RKO (cell line): Measurements from ENCODE around the gene RPGRIP1L.
A peak's percentile ranks its signal among the peaks of the same experiment; 100 is the strongest.

Experiments
- DNase-seq: peaks from one replicate; pipeline ENCODE4 v3.0.0-alpha.2; 2016; ENCODE audit warnings: low spot score

The RPGRIP1L gene

GRCh38 chr16:53600616-53601015 is 103.0 kb downstream of the RPGRIP1L start:
- no peak for DNase-seq

GRCh38 chr16:53600126-53600525 is 103.5 kb downstream of the RPGRIP1L start:
- DNase-seq: no peak

DNA sequence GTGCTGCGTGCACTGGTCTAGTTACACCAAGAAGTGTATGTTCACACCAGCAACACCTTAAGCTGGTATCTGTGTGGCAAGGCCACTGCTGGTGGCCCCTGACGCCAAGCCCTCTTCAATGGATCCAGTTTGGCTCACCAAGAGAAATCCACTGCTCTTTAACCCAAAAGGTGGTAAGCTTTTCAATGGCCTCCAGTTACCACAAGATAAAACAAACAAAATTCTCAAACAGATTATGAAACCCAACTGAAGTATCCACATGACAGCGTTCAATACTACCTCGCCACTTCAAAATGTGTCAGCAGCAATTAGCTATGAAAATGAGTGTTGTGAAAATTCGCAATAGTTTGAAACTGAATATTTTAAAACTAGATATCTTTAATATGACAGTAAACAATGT is 104.1 kb downstream of the RPGRIP1L start:
- DNase-seq: no peak

- DNase-seq: no peak
Measured at GRCh38 chr16:53598511-53599275, 105.0 kb downstream of the RPGRIP1L start.

DNA sequence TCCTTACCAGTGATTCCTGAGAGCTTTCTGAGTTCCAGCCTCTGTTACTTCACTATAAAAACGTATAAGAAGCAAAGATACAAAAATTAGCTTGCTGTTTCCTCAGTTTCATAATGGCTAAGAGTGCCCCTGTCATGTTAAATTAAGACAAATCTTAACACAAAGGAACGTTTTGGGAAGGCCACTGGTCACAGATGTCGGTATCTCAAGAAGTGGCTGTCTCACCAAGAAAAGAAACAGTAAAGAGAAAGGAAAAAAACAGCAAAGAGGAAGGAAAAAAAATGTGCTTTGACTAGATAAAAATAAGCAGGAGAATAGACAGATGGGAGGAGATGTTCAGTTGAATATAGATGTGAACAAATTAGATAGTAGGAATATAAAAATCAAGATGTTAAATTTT is 105.9 kb downstream of the RPGRIP1L start:
- DNase-seq: no peak

- no peak for DNase-seq
Measured at GRCh38 chr16:53588081-53588648, 115.5 kb downstream of the RPGRIP1L start.

GRCh38 chr16:53583401-53583800 is 120.3 kb downstream of the RPGRIP1L start:
- no peak for DNase-seq

GRCh38 chr16:53581784-53582183 is 121.9 kb downstream of the RPGRIP1L start:
- no peak for DNase-seq

DNA sequence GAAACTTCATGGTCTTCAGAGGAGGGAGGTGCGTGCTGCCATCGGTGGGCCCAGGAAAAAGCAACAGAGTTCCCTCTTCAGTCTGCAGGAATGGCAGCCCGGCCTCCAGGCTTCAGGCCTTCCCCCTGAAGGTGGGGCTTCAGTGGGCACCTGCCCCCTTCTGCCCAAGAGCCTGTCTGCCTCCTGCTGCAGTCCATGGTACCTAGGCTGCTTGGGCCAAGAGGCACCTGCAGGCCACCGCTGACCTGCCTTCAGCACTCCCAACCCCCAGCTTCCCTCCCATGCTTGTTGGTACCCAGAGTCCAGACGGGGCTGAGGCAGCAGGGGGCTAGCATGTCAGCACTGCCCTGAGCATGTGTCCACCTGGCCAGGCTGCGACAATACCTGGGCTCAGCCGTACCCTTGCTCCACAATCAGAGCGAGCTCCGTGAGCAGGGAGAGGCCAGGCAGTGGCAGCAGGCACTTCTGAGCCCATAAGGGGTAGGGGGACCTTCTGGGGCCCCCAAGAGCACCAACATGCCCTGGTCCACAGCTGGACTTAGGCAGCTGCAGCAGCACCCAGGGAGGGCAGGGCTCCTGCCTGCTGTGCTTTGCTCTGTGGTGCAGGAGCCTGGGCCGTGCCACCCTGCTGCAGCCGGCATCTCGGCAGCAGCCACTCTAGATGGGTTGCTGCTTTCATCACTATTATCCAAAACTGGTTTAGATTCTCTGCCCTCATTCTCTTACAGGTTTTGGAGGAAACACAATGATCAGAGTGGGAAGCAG is 123.4 kb downstream of the RPGRIP1L start:
- DNase-seq: no peak

DNA sequence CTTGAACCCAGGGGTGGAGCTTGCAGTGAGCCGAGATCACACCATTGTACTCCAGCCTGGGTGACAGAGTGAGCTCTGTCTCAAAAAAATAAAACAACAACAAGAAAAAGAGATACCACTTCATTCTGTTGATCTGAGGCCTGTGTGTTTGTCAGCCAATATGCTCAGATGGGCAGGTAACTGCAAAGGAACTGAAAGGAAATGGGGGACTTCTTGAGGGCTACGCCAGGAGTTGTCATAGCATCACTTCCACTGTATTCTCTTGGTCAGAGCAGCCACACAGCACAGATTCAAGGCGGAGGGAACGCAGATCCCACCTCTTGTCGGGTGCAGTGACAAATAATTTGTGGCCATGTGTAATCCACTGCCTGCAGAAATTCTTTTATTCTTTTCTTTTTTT is 126.8 kb downstream of the RPGRIP1L start:
- no peak for DNase-seq

- no peak for DNase-seq
Measured at GRCh38 chr16:53576210-53576609, 127.4 kb downstream of the RPGRIP1L start.

DNA sequence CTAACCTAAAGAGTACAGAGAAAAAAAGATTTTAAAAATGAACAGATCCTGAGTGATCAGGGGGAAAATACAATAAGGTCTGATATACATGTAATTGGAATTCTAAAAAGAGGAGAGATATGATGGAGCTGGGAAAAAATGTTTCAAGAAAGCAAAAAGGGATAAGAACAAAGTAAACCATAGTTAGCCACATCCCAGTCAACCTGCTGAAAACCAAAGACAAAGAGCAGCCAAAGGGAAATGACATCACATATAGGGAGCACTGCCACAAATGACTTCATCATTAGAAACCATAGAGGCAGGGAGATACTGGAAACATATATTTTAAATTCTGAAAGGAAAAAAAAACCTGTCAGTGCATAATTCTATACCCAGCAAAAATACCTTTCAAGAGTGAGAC is 131.9 kb downstream of the RPGRIP1L start:
- DNase-seq: no peak

DNA sequence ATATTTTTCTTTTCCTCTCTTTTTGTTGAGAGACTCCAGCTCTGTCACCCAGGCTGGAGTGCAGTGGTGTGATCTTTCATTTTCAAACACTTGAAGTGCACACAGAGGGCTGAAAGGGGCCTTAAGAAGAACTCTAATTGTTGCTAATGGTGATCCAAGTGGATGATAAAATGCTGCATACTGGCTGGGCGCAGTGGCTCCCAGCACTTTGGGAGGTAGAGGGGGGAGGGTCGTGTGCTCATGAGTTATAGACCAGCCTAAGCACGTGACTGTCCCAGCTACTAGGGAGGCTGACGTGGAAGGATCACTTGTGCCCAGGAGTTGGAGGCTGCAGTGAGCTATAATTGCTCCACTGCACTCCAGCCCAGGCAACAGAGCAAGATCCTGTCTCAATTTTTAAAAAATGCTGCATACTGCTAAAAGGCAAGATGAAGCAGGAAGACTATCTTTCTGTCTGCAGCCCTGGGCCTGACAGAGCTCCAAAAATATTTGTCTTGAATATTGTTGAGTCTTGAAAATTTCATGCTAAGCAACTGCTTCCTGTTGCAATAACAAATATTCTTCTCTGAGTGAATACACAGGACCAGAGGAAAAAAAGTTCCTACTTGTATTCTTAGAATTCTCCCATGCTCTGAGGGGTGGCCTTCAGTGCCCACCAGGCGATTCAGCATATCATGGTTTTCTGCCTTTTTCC is 137.0 kb downstream of the RPGRIP1L start:
- DNase-seq: no peak

- DNase-seq: no peak
Measured at GRCh38 chr16:53565296-53565863, 138.3 kb downstream of the RPGRIP1L start.

DNA sequence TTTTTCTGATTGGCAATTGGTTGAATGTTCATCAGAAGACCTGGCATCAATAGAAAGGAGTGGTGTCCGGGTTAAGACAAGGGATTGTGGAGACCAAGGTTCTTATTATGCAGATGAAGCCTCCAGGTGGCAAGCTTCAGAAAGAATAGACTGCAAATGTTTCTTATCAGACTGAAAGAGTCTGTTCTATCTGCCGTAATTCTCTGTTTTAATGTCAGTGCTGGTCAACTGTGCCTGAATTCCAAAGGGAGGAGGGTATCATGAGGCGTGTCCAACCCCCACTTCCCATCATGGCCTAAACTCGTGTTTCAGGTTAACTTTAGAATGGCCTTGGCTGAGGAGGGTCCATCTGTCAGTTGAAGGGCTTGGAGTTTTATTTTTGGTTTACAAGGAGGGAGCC is 140.2 kb downstream of the RPGRIP1L start:
- DNase-seq: no peak

DNA sequence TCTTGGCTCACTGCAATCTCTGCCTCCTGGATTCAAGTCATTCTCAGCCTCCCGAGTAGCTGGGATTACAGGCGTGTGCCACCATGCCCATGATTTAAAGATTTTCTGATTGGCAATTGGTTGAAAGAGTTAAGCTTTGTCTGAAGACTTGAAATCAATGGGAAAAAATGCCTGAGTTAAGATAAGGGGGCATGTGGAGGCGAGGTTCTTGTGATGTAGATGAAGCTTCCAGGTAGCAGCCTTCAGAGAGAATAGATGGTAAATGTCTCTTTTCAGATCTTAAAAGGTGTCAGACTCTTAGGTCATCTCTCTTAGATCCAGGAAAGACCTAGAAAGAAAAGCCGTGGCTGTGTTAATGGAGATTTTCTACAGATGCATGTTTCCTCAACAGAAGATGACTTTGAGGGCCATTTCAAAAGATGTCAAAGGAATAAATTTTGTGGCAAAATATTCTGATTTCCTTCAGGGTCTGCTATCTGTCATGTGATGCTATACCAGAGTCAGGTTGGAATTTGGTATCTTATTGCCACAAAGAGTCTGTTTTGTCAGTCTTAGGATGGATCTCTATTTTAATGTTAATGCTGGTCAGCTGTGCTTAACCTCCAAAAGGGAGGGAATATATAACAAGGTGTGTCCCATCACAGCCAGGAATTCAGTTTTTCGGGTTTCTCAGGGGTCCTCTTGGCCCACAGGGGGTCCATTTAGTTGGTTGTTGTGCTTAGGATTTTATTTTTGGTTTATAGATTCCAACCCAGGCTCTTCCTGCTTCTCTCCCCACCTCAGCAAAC is 142.4 kb downstream of the RPGRIP1L start:
- DNase-seq: no peak

DNA sequence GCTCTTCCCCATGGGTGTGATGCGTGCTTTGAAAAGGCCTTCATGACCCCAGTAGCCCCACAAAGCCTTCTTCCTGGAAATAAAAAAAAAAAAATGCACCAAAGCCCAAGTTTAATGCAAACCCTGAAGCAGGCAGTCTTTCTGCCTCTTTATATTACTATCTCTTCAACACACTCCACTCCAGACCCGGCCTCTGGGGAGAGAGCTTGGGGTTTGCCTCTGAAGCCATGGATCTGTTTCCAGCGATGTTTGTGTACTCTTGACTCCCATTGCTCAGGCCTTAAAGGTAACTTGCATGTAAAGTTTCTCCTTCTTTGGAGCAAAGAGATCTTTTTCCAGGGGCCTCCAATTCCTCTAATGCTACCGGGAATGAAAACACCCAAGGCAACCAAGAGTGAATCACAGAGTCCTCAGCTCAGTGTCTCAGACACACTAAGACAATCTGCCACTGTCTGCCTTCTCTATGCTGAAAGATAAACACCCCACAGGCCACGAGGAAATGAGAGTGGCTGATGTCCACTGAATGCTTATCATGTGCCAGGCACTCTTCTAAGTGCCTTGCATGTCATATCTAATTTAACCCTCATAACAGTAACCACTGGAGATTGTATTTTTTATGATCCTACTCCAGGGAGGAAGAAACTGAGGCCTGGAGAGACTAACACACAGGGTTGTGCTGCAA is 144.2 kb downstream of the RPGRIP1L start:
- DNase-seq: no peak

DNA sequence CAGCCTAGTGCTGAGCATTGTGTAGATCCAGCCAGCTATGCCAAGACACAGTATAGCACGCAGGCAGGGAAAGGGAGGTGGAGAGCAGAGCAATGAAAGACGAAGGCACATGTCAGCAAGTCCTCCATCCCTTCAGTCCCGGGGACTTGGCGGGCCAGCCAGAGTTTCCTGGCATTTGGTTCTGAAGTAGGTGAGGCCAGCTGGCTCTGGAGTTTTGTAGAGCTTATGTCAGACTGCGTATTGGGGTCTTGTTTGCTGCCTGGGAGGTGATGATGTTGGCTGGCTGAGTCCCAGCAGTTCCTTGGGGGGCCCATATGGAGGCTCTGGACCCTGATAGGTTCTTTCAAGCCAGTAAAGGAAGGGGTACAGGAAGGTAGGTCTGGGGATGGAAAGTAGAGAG is 144.9 kb downstream of the RPGRIP1L start:
- no peak for DNase-seq

GRCh38 chr16:53556521-53556920 is 147.1 kb downstream of the RPGRIP1L start:
- no peak for DNase-seq

- peak; percentile 75 for DNase-seq
Measured at GRCh38 chr16:53549970-53550690, 153.5 kb downstream of the RPGRIP1L start.
